HG03159 (cell line): ENCODE results near the gene OR5K4.
"Not testable (repeated sequence)": the region's sequence is repeated elsewhere in the genome, so short reads cannot be mapped to it uniquely, and the experiment has no call there.

ENCODE experiments used
- ATAC-seq: cut with Tn5 transposase; IDR thresholded peaks from one replicate; pipeline ENCODE4 v1.9.1; 2021; ENCODE audit warnings: mild to moderate bottlenecking, moderate library complexity; ENCODE audit not compliant: unreplicated experiment

OR5K4 gene

GRCh38 chr3:98367464-98368246 lies 14.0 kb downstream of the OR5K4 start:
- no peak for ATAC-seq

DNA sequence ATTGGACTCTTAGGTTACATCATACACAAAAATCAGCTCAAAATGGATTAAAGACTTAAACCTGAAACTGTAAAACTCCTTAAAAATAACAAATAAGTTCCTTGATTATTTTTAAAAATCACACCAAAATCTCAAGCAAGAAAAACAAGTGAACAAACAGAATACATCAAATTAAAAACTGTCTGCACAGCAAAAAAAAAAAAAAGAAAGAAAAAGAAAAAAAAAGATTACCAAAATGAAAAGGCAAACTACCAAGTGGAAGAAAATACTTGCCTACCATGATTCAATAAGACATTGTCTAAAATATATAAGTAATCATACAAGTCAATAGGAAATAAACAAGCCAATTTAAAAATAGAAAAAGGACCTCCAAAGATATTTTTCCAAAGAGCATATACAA lies 17.5 kb downstream of the OR5K4 start:
- ATAC-seq = no peak

DNA sequence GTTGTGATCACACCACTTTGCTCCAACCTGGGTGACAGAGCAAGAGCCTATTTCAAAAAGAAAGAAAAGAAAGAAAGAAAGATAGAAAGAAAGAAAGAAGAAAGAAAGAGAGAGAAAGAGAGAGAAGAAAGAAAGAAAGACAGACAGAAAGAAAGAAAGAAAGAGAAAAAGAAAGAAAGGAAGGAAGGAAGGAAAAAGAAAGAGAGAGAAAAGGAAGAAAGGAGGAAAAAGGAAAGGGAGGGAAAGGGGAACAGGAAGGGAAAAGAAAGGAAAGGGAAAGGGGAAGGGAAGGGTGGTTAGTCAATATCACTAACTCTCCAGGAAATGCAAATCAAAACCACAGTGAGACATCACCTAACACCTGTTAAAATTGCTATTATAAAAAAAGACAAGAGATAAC lies 18.2 kb downstream of the OR5K4 start:
- ATAC-seq = no peak

- ATAC-seq = no peak
These were observed 18.8 kb downstream of the OR5K4 start for GRCh38 chr3:98372445-98372844.

DNA sequence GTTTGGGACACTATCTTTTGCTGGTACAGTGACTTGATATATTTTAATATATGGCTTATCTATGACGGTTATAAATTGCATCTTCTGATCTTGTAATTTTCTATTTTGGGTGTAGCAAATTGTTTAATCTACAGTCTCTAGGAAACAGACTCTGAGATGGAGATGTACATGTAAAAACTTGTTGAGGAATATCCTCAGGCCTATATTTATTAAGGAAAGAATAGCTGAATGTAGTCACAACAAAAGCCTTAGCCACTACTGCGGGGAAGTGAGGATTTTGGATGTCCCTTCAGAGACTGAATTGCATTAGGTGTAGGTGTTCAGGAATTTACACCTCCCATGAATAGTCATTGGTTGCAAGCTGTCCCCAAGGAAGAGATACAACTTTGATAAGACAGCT lies 23.0 kb downstream of the OR5K4 start:
- ATAC-seq = no peak

DNA sequence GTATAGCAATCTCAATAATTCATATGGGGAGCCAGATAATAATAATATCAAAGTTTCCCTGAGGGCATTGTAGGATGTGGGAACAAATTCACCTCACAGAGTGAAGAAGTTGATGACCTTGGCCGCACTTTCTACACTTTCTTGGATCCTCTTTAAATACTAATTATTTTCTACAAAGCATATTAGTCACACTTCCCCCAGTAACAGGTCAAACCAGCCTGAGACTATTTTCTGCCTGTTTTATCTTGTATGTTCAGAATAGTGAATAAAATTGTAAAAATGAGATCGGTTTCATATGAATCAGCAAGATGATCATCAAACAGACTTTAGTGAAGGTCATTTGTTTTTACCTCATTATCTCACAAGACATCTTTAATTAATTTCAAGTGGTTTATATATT lies 34.5 kb downstream of the OR5K4 start:
- no peak for ATAC-seq

GRCh38 chr3:98390366-98390765 lies 36.7 kb downstream of the OR5K4 start, which contains the start of gene OR5K3:
Gene OR5K3, plus strand, starts transcription at chr3:98390666. Its CDS starts 0 bp downstream, at chr3:98390666.
- ATAC-seq = no peak

DNA sequence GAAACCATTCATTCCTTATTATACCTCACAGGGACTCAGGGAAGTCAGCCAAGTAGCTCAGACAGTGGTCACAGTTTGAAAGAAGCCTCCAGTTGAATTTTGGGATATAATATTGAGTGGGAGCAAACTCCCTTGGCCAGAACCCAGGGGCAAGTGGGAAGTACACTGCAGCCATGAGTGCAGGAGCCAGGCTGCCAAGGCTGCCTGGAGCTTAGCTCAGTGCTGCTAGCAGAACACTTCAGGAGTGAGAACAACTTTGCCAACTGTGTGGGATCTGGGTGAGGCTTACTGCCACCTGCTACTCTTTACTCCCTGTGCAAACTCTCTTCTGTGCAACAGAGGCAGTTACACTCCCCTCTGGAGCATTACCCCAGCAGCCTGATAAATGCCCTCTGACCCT lies 41.4 kb downstream of the OR5K4 start:
- no peak for ATAC-seq

DNA sequence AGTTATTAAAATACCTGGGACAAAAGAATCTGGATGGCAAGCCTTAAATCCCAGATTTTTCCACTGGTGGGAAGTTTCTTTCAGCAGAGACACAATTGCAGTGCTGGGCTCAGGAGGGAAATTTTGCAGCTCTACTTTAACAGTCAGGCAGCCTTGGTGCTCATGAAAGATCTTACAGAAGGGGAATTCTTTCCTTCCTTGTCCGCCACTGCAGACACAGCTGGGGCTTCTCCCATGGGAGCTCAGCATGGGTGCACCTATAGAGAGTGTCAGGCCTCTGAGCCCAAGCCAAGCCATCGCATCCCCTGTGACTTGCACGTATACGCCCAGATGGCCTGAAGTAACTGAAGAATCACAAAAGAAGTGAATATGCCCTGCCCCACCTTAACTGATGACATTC lies 42.8 kb downstream of the OR5K4 start:
- ATAC-seq = not testable (repeated sequence)

DNA sequence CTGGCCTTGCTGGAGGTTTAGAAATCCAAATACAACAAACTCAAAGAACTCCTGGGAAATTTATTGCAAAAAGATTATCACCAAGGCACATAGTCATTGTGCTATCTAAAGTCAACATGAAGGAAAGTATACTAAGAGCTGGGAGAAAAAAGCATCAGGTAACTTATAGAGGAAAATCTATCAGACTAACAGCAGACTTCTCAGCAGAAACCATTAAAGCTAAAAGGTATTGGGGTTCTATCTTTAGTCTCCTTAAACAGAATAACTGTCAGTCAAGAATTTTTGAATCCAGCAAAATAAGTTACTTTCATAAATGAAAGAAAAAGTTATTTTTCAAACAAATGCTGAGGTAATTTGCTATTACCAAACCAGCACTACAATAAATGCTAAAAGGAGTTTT lies 44.9 kb downstream of the OR5K4 start:
- ATAC-seq = no peak

DNA sequence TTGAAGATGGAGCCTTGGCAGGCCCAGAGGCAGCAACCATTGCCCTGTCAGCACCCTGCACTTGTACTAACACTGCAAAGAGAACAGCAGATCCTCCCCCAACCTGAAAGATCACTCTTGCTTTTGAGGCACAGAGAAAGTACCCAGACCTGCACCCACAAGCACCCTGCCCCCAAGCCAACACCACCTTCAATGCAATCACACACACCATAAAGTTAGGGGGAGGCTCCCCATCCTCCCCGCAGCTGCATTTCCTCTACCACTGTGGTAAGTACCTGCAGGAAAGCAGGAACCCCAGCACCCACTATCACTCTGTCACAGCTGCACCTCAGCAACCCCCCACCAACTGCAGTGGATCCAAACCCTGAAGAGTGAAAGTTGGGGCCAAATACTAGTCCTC lies 48.9 kb downstream of the OR5K4 start:
- ATAC-seq = no peak

- ATAC-seq = no peak
These were observed 50.4 kb downstream of the OR5K4 start for GRCh38 chr3:98404010-98404409.
